GM18907 (cell line): ENCODE measurements around the gene NCAPH2.

Experiments used
- ATAC-seq: cut with Tn5 transposase; IDR thresholded peaks from one replicate; pipeline ENCODE4 v1.9.1; 2021; ENCODE audit warnings: mild to moderate bottlenecking, moderate library complexity; ENCODE audit not compliant: unreplicated experiment

NCAPH2 gene

DNA sequence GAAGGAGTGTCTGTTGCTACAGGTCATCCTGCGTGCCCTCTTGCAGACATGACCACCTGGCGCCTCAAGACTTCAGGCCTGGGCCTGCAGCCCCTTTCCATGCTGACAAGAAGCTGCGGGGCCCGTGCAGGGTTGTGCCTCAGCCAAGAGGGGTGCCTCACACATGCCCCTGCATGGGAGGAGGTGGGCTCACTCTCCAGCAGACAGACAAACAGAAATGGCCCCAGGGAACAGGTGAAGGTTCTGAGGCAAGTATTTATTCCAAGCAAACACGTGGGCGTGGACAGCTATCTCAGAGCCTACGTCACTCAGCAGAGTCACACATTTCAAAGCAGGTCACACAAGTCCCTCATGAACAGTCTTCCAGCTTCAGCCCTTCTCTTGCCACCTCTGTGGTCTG is 60.6 kb downstream of the NCAPH2 start:
- no peak for ATAC-seq

DNA sequence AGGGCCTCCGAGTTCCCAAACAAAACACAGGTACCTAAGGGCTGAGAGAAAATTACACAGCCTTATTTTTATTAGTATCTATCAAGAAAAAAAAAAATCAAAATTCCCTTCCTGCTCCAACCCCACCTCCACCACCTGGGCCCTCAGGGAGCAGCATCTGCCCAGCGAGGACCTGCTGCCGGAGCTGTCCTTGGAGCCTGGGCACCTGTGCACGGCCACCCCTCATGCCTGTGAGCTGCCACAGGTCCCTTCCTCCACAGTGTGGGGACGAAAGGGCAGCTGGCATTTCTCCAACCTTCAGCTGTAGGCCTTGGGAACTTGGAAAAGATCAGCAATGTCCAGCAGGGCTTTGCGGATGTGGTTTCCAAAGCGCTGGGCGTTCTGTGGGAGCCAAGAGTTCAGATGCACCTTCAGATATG is 61.0 kb downstream of the NCAPH2 start:
- no peak for ATAC-seq

DNA sequence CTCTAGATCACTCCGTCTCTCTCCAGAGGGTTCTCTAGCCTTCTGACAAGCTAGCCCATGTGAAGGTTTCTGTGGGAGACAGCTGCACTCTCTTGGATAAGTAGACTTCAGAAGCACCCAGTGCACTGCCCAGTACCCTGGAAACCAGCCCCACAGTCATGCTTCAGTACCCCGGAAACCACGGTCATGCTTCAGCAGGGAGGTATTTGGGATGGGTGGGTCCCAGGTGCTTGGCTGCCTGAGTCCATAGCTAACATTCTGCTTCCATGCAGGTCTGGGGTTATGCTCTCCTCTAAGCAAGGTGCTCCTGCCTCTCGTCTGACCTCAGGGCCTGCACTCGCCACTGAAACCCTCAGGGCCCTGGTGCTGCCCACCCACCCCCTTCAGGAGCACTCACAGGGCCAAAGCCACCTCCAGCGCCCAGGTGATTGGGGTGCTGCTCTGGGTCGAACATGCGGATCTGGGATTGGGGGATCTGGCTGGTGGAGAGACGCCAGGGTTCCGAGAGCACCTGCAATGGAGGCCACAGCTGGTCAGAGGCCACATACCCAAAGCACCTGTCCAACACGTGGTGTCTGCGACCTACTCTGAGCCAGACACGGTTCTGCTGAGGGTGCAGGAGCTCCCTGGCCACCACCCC is 62.0 kb downstream of the NCAPH2 start:
- no peak for ATAC-seq

DNA sequence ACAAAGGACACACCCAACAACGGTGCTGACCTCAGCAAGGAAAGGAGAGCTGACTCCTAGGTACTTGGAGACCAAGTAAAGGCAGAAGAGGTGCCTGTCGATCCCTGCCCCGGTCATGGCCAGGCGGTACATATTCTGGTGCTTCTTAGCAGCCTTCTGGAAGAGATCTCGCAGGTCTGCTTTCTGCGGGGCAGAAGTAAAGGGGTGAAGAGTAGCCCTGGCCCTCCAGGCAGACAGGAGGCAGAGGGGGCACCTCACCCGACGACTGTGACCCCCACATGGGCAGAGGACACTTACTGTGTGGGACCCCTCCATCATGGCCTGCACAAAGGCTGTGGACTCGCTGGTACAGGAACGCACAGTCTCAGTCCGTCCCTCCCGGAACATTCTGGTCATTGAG is 62.8 kb downstream of the NCAPH2 start:
- ATAC-seq, result no peak

DNA sequence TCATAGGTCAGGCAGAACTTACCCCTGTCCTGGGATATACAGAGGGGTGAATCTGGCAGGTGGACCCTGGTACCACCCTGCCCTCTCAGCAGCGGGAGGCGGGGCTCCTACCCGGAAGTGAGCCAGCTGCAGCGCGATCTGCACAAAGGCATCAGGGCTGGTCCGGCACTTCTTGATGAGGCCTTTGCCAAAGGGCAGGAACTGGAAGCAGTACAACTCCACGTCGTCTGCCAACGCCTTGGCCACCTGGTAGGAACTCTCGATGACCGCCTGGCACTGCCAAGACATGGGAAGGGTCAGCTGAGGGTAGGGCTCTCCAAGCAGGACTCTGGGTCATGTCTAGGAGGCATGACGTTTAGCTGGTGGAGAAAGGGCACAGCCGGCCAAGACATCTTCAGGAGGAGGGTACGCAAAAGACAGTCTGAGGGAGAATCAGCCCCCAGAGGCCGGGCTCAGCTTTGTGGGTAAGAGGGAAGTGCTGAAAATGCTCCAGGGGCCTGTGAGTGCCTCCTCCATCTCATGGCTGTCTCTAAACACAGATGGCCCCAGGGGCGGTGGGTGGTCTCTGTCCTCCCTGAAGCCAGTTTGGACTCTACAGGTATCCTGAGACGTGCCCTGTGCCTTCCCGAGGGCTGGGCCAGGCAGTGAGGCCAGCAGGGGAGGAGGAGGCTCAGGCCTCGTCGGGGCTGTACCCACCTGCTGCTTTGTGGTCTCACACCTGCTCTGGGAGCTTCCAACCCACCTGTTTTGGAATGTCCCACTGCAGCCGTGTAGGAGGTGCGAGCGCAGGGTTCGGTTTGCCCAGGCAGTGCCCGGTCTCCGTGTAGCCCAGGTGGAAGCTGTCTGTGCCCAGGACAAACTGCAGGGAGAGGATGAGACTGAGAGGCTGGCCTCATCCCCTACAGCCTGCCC is 63.5 kb downstream of the NCAPH2 start:
- no peak for ATAC-seq

DNA sequence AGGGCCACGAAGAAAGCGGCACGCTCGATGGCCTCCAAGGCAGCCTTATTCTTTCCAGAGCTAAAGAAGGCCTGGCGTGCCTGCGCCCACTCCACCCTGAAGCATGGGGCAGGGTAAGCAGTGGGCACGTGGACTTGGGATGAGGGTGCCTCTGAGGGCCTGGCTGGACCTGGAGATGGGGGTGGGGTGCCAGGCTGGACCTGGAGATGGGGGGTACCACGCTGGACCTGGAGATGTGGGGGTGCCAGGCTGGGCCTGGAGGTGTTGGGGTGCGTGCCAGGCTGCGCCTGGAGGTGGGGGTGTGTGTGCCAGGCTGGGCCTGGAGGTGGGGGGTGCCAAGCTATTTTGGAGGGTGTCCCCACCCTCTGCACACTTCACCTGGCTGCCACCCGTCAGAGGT is 64.9 kb downstream of the NCAPH2 start:
- ATAC-seq, result no peak

DNA sequence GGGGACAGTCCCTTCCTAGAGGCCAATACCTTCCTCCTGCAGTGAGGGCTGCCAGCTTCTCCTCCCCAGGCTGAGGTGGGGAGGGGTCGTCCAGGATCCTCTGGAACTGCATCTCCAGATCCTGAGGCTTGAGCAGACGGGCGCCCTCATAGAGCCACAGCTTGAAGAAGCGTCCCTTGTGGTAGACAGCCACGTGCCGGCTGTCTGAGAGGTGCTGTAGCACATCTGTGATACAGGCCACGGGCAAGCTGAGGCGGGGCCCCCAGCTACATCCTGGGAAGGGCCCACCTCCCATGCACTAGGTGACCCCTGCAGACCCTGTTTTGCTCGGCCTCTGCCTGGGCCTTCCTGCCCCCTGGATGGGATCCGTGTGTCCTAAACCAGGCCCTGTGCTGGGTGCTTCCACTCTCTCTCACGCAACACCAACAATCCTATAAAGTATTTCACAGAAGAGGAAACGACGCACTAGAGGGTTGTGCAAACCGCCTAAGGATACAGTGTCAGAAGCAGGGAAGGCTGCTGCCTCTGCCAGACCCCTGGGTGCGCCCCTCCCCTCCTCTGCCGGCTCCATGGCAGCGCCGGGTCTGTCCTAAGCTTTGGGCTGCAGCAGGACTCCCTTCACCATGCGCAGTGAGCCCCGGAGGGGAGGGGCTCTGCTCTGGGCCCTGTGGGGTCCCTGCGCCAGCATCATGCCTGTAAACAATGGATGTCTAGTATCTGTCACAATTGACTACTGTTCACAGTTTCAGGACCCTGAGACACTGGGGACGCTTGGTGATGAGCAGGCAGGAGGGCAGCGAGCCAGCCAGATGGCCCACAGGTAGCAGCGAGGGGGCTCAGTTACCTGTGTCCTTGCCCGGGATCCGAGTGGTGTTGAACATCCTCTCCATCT is 65.7 kb downstream of the NCAPH2 start:
- ATAC-seq, result no peak

DNA sequence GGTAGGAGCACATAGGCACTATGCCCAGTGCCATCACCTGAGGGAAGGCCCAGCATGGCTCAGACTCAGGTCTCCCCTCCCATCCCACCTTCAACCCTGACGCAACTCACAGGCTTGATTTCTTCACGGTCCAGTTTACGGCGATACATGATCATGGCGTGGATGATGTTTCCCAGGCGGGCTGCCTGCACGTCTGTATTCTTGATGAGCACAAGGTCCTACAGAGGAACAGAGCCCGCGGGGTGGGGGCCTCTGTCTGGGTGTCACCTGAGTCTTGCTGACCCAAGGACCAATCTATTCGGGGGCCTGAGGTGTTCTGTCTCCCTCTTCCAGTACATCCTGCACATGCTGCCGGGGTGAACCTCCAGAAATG is 66.3 kb downstream of the NCAPH2 start:
- ATAC-seq, result no peak
